SH-SY5Y (cell line): Measurements from ENCODE around the gene NEO1.

Source experiments
- GATA2 ChIP-seq: IDR thresholded peaks from 2 replicates; pipeline ENCODE4 v1.6.1; 2011; ENCODE audit warnings: mild to moderate bottlenecking, low read depth, low read length
- GATA3 ChIP-seq: IDR thresholded peaks from 2 replicates; pipeline ENCODE4 v1.6.1; 2011; ENCODE audit warnings: low read depth, mild to moderate bottlenecking, low read length, moderate library complexity

GRCh38 chr15:73108676-73109075 lies 56.4 kb downstream of the NEO1 start:
- TF ChIP-seq GATA2 (no peak), GATA3 (no peak)
